ENCODE measurements around the gene COL27A1.
"Not testable (repeated sequence)": the region's sequence is repeated elsewhere in the genome, so short reads cannot be mapped to it uniquely, and the experiment has no call there.

The COL27A1 gene

DNA sequence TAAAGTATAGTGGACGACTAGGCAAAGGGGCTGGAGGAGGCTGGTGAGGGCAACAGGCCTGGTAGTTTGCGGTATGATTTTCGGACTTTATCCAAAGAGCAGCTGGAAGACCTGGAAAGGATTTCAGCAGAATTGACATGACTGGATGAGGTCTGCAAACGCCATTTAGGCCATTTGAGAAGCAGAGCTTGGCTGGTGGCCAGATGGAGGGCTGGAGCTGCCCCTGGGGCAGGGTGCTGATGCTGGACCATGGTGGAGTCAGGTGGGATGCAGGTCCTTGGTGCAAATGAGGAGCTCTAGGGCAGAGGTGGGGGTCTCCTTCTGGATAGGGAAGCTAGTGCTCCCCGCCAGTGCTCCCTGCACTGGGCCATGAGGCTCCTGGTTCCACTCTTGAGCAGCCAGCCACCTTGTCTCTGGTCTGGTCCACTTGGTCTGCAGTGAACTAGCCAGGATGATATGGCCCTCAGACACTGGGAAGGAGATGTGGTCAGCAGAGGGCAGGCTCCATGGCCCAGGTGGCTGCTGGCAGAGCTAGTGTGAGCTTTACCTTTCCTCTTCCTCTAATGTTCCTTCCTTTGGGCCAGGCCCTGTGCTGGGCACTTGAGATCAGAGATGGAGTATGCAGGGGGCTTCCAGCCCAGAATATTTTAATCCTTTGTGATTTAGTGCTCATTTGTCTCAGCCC is 31.4 kb downstream of the COL27A1 start:
- no peak overlapping the region for H3K4me3 ChIP-seq (replicated peaks; ENCODE audit: low read depth, low read length)
- DNase-seq (ENCODE audit: extremely low read depth, low read depth), result no peak
- TF ChIP-seq CTCF (IDR thresholded peaks at IDR 0.05; ENCODE audit: low read depth, low read length, missing control alignments), result no peak

DNA sequence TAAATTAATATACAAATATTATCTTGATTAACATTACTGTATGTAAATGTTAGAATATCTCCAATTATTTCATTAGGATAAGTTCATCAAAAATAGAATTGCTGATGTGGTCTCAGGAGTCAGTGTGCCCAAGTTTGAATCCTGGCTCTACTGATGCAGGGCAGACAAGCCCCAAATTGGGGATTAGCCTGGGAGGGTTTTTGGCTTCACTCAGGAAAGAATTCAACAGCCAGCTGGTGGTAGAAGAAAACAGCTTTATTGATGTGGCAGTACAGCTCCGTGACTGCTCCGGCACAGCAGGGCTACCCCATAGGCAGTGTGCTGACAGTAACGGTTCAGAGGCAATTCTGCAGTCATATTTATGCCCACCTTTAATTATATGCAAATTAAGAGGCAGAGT is 32.5 kb downstream of the COL27A1 start:
- TF ChIP-seq CTCF (IDR thresholded peaks at IDR 0.05; ENCODE audit: low read depth, low read length, missing control alignments), result no peak
- H3K4me3 ChIP-seq (replicated peaks; ENCODE audit: low read depth, low read length), result no peak overlapping the region
- DNase-seq (ENCODE audit: extremely low read depth, low read depth), result no peak

GRCh38 chr9:114189823-114190562 is 34.7 kb downstream of the COL27A1 start:
- DNase-seq (ENCODE audit: extremely low read depth, low read depth), result no peak
- TF ChIP-seq CTCF (IDR thresholded peaks at IDR 0.05; ENCODE audit: low read depth, low read length, missing control alignments), result no peak
- no peak overlapping the region for H3K4me3 ChIP-seq (replicated peaks; ENCODE audit: low read depth, low read length)

GRCh38 chr9:114190563-114190905 is 35.2 kb downstream of the COL27A1 start:
- no peak overlapping the region for H3K4me3 ChIP-seq (replicated peaks; ENCODE audit: low read depth, low read length)
- no peak for TF ChIP-seq CTCF (IDR thresholded peaks at IDR 0.05; ENCODE audit: low read depth, low read length, missing control alignments)

GRCh38 chr9:114191402-114191801 is 36.1 kb downstream of the COL27A1 start:
- not testable (repeated sequence) for H3K4me3 ChIP-seq (replicated peaks; ENCODE audit: low read depth, low read length); DNase-seq (ENCODE audit: extremely low read depth, low read depth)

More at GRCh38 chr9:114190563-114190905, 35.2 kb downstream of the COL27A1 start:
- DNase-seq (ENCODE audit: extremely low read depth, low read depth), result no peak

DNA sequence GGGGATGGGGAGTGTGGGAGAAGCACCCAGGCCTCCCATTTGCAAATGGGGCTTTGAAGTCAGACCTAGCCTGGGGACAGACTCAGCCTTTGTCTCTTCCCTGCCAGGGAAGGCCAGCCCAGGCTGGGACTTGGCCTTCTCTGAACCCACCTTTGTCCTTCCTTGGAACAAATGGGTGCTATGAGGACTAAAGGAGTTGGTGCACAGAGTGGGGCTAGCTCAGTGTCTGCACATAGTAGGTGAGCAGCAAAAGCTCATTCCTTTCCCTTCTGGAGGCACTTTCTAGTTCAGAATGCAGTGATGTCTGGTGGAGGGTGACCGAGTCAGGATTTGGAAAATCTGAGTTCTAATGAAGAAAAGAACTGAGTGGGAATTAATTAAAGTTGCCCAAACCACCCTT is 37.2 kb downstream of the COL27A1 start:
- DNase-seq (ENCODE audit: extremely low read depth, low read depth), result no peak
- TF ChIP-seq CTCF (IDR thresholded peaks at IDR 0.05; ENCODE audit: low read depth, low read length, missing control alignments), result no peak

GRCh38 chr9:114193090-114193489 is 37.8 kb downstream of the COL27A1 start:
- TF ChIP-seq CTCF (IDR thresholded peaks at IDR 0.05; ENCODE audit: low read depth, low read length, missing control alignments), result no peak
- no peak for DNase-seq (ENCODE audit: extremely low read depth, low read depth)
- H3K4me3 ChIP-seq (replicated peaks; ENCODE audit: low read depth, low read length), result no peak overlapping the region

More for the DNA sequence above, 37.2 kb downstream of the COL27A1 start:
- no peak overlapping the region for H3K4me3 ChIP-seq (replicated peaks; ENCODE audit: low read depth, low read length)

Data from HFF-Myc (cell line).